NCI-H2107 treated with DMSO at 0.1 percent for 48 hours (cell line): ENCODE data around the gene TMC6.
"Not testable (repeated sequence)": the region's sequence is repeated elsewhere in the genome, so short reads cannot be mapped to it uniquely, and the experiment has no call there.

Source experiments
- DNase-seq: peaks from one replicate; lab custom pipeline; 2025; ENCODE audit not compliant: unreplicated experiment; lab: John Stamatoyannopoulos, UW

Gene TMC6, protein sequence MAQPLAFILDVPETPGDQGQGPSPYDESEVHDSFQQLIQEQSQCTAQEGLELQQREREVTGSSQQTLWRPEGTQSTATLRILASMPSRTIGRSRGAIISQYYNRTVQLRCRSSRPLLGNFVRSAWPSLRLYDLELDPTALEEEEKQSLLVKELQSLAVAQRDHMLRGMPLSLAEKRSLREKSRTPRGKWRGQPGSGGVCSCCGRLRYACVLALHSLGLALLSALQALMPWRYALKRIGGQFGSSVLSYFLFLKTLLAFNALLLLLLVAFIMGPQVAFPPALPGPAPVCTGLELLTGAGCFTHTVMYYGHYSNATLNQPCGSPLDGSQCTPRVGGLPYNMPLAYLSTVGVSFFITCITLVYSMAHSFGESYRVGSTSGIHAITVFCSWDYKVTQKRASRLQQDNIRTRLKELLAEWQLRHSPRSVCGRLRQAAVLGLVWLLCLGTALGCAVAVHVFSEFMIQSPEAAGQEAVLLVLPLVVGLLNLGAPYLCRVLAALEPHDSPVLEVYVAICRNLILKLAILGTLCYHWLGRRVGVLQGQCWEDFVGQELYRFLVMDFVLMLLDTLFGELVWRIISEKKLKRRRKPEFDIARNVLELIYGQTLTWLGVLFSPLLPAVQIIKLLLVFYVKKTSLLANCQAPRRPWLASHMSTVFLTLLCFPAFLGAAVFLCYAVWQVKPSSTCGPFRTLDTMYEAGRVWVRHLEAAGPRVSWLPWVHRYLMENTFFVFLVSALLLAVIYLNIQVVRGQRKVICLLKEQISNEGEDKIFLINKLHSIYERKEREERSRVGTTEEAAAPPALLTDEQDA

DNA sequence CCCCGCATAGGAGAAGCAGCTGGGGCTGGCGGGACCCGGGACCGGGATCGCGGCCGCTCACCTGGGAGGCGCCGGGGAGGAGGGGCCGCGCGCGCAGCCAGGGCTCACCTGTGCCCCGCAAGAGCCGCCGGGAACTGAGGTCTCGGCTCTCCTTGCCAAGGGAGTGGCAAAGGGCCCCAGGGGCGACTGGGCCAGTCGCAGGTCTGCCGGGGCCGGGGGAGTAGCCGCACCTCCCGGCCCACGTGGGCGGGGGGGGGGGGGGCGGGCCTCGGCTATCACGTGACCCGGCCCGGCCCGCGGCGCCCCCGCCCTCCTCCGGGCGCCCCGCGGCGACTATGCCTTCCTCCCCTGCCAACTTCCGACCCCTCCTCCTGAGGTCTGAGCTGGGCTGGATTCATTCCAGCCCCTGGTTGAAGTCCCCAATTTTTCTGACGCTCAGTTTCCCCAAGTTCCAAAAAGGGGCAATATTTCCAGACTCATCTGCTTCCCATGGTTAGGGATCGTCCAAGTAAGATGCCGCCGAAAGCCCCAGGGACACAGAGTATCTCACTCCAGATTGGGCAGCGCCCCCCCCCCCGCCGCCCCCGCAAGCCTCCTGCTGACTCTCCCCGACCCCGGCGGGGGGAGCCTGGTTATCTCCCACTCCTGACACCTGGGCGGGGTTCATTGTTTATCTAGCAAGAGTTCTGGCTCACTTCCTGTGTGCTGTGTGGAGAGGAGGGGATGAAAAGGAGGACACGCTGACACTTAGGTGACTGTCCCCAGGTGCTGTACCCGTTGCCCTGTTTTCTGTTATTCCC, at the start of gene TMC6:
Gene TMC6, minus strand, starts transcription at position 205 of the 800 bp plus-strand sequence. CDS start 1,923 bp downstream, outside the sequence.
- DNase-seq: no peak

DNA sequence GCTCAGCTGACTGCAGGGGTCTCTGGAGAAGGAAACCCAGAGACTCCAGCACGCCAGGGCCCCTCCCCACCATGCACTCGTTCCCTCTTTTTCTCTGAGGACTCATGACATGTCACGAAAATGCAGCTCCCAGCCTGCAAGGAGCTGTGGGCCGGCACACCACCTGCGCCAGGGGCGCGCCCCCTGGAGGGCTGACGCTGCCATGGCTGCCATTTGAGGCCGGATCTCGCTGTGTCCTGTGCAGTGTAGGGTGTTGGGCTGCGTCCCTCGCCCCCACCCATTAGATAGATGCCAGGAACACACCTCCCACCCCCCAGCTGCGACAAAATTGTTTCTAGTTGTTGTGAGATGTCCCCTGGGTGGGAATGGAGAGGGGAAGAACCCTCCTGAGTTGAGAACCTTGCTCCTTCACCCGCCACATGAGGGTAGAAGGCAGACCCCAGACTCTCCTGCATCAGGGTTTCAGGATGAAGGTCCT, 48.0 kb upstream of the TMC6 start:
- no peak for DNase-seq

DNA sequence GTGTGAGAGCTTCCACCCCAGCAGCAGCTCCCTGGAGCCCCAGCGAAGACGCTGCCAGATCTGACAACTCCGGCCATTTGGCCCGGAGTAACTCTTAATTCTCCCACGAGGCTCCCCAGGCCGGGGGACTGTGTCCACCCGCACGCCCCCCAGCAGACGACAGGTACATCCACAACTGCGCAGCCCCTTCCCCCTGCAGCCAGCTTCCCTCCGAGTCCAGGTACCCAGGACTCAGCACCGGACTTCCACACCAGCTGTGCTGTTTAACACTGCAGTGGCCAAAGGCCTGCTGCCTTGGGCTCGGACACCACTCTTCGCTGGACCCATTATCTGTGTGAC, 47.1 kb upstream of the TMC6 start:
- DNase-seq: no peak

DNA sequence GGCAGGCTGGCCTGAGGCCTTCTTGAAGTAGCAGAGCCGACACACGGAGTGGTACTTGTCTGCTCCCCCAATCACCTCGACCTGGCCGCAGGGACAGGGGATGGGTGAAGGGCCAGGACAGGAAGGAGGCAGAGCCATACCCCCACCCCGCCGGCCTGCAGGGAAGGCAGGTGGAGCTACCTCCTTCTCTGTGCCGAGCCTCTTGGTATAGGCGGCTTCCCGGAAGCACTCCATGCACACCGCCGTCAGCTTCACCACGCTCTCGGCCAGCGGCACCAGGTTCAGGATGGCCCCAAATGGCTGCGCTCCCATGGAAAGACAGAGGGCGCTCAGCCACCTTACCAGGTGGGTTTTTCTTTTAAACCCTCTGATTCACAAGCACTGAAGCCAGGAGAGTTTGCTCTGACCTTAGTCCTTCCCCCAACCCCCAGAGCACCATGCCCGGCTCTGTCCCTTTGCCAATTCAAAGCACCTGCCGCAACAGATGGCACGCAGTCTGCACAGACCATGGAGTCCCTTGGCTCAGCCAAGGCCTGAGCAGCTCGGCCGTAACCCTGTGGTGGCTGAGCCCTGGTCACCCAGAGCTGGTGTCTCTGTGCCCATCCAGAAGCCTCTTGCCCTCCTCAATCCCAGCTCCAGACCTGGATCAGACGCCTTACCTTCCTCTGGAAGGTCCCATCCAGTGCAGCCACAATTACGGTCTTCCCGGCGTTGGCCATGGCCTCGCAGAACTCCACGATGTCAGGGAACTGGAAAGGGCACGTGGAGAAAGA, 46.5 kb upstream of the TMC6 start:
- DNase-seq: no peak

DNA sequence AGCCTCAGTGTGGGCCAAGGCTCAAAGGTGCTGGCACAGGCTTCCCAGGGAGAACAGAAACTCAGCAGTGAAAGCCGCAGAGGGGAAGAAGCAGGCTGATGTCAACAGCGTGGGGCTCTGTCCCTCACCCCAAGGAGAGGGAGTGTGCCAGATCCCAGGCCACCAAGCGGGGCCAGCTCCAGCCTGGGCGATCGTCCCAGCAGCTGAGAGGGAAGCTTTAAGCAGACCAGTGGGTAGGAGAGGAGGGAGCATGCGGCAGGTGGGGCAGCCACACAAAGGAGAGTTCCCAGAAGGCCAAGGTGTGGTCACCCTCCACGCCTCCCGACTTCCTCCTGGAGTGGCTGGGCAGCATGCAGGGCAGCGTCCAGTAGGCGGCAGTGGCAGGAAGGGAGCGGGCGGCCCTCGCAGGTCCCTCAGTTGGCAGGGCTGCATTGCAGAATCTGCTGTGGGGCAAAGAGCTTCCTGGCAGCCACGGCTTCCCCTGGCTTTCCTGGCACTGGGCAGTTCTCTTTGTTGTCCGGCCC, 45.9 kb upstream of the TMC6 start:
- no peak for DNase-seq

DNA sequence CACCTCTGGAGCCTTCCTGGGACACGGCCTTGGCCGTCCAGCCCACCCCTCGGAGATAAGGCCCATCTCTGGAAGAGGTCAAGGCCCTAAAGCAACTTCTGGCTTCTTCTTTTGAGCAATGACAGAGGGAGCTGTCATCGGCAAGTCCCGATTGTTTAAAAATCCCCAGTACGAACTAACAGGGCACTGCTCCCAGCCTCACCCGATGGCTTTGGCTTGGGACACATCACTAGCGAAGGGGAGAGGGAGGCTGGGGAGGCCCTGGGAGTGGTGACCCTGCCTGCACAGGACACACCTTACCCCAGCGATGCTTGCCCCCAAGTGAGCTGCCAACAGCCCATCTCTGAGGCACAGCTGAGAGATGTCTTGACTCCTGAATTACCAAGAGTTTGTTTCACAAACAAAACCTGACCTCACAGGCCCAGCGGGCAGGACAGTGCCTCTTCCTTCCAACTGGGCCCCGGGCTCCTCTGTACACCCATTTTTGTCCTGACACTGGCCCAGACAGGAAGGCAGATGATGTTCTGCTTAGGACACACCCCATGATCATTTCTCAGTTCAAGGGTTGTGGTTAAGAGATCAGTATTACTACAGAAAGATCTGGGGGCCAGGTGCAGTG, 44.7 kb upstream of the TMC6 start:
- no peak for DNase-seq

DNA sequence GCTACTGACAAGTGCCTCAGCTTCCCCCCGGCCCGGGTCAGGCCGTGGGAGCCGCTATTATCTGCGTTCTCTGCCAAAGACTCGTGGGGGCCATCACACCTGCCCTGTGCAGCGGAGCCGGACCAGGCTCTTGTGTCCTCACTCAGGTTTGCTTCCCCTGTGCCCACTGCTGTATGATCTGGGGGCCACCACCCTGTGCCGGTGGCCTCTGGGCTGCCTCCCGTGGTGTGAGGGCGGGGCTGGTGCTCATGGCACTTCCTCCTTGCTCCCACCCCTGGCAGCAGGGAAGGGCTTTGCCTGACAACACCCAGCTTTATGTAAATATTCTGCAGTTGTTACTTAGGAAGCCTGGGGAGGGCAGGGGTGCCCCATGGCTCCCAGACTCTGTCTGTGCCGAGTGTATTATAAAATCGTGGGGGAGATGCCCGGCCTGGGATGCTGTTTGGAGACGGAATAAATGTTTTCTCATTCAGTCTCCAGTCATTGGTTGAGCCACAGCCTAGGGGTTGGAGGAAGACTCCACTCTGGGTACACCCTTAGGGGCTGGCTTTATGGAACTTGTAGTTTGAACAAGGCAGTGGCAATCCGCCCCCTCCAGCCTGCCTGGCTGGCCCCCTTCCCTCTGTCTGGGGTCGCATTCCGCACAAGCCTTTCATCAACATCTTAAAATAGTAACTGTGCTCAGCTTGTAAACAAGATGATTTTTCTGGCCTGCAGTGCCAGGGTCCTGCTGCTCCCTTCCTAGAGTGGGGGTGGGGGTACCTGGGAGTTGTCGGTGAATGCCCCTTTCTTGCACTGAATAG, 43.9 kb upstream of the TMC6 start:
- no peak for DNase-seq

DNA sequence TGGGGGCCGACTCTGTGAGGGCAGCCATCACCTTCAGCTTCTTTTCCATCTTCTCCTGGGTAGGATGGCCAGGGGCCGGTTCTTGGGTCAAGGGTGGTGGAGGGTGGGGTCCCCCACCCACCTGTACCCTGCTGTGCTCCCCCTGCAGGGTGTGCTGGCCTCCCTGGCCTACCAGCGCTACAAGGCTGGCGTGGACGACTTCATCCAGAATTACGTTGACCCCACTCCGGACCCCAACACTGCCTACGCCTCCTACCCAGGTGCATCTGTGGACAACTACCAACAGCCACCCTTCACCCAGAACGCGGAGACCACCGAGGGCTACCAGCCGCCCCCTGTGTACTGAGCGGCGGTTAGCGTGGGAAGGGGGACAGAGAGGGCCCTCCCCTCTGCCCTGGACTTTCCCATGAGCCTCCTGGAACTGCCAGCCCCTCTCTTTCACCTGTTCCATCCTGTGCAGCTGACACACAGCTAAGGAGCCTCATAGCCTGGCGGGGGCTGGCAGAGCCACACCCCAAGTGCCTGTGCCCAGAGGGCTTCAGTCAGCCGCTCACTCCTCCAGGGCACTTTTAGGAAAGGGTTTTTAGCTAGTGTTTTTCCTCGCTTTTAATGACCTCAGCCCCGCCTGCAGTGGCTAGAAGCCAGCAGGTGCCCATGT, 43.2 kb upstream of the TMC6 start:
- not testable (repeated sequence) for DNase-seq

DNA sequence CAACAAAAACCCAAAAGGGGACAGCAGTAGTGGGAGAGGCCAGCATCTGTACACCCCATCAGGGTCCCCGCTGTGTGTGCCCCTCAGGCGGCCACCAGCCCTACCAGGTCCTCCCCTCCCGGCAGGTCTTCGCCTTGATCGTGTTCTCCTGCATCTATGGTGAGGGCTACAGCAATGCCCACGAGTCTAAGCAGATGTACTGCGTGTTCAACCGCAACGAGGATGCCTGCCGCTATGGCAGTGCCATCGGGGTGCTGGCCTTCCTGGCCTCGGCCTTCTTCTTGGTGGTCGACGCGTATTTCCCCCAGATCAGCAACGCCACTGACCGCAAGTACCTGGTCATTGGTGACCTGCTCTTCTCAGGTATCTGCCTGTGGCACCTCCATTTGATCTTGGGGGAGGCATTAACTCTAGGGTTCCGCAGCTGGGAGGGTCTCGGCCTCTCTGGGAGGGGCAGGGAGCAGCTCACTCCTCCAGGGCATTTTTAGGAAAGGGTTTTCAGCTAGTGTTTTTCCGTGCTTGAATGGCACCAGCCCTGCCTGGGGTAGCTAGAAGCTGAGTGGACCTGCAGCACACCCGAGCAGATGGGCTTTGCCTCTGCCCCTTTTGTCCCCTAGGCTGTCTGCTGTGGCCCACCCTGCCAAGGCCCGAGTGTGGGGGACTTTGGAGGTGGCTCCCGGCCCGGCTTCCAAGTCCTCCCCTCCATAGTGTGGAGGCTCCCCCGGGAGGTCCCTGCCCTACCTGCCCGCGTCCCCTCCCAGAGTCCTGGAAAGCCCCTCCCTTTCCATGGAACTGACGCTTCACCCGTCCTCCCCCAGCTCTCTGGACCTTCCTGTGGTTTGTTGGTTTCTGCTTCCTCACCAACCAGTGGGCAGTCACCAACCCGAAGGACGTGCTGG, 42.4 kb upstream of the TMC6 start:
- no peak for DNase-seq

DNA sequence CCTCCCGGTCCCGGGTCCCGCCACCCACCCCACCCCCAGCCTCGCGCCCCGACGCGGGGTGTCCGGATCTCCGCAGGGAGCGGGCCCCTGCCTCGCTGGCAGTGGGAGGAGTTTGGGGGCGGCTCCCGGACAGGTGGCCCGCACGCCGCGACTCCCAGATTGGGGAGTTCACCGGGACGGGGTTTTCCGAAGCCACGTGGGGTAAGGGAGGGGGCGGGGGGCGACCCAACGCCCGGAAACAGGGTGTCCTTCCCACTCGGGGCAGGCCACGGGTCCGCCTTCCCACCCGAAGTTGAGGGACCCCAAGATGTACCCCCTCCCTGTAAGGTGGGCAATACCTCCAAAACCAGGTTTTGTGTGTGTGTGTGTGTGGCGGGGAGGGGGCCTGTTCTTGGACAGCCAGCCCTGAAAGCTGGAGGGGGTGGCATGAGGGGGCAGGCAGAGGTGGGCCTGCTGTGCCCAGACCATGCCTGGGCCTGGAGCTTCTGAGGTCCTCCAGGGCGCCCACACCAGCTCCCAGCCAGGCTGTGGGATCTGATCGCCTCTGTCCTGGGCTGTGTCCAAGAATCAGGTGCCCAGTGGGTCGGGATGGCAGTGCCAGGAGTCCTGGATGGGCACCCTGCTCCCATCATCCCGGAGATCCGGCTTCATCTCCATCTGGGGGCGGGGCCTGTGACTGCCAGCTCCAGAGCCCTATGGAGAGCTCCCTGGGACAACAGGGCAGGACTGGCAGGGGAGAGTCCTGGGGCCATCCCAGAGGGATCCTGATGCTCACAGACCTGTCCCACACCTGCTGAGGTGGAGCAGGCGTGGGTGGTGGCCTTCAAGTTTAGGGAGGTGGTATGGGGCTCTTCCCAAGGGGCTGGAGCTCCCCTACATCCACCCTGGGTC, 40.6 kb upstream of the TMC6 start:
- no peak for DNase-seq

DNA sequence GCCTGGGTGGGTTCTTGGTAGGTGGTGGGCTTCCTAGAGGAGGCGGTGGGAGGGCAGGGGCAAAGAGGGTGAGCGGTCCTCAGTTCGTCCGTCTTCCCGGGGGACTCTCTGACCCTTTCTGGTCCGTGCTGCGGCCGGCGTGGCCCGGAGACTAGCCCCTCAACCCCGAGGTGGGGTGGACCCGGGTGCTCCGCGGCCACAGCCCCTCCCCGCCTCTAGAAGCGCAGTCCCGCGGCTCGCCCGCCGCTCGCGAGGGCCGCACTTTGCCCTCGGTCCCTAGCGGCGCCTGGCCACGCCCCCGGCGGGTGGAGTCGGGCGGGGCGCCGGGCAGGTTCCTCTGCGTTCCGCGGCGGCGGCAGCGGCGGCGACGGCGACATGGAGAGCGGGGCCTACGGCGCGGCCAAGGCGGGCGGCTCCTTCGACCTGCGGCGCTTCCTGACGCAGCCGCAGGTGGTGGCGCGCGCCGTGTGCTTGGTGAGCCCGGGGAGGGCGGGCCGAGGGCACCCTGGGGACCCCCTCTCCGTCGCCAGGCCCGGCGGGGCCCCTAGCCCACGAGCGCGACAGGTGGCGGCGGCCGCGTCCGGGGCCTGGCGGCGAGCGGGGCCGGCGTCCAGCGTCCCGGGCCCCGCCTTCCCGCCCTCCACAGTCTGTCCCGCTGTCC, 39.8 kb upstream of the TMC6 start, which contains the start of gene SYNGR2:
Gene SYNGR2, plus strand, starts transcription at position 340 of the 661 bp plus-strand sequence. Its CDS starts 36 bp downstream, at position 376.
- peak; percentile 57 for DNase-seq

DNA sequence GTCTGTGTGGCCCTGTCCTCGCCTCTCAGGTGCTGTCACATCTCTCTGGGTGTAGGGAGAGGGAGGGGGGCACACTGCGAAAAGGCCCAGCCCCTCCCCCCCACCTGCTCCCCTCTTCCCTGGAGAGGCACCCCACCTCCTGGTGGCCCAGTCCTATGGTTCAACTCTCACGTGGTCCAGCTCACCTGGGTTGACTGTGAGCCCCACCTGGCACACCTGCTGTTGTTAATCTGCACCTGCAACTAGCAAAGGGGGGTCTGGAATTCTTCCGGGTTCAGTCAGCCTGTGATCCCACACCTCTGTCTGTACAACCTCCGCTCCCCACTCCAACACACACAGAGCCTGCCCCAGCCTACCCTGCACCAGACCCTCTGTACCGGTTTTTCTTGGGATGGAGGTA, 37.9 kb upstream of the TMC6 start:
- DNase-seq: peak; percentile 63

DNA sequence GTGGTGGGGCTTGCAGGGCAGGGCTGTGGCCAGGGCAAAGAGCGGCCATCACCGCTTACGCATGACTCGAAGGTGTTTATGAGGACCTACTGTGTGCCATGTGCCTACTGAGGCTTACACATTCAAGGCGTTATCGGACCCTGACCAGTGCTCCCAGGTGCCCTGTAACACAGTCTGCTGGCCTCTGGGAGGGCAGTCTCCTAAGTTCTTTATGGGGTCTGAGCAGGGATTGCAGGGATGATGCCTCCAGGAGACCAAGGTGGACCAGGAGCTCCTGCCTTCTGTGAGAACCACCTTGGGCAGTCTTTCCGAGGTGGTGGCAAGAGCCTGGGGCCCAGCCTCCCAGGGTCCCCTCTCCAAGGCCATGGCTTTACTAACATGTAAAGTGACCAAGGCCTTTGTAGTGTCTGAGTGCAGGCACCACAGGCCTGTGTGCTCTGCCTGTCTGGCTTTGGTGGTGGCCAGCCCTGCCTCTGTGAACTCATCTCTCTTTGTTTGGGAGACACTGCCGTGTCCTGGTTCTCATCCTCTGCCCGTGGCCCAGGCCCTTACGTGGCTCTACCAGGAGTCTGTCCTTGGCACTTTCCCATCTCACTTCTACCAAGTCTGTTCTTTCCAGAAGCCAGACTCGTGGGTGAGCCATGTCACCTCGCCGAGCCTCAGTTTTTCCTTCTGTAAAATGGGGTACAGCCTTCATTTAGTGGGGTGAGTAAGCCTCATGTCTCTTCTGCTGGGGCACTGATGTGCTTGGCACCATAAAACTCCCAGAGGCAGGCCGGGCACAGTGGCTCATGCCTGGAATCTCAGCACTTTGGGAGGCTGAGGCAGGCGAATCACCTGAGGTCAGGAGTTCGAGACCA, 36.4 kb upstream of the TMC6 start:
- DNase-seq: no peak

DNA sequence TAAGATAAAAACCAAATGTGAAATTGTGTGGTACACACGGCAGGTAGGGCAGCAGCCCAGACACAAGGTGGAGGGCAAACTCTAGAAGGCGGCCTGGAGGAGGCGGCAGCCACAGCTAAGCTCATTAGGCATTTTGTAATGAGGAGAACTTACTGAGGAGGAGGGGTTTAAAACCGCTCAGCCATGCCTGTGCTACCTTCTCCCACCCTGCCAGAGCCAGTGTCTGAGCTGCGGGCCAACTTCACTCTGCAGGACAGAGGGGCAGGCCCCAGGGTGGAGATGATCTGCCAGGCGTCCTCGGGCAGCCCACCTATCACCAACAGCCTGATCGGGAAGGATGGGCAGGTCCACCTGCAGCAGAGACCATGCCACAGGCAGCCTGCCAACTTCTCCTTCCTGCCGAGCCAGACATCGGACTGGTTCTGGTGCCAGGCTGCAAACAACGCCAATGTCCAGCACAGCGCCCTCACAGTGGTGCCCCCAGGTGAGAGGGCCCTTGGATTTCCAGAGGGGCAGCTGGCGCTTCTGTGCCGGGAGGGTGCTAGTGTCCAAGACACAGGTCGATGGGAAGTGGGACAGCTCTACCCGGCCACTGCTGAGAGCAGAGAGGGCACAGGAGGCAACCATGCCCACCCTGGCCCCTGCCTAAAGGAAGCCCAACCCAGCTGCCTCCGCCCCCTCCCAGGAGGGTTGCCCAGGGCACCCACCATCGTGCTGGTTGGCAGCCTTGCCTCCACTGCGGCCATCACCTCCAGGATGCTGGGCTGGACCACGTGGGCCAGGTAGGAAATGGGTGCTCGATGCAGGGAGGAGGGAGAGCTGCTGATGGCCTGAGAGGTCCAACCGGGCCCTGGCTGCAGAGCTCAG, 35.6 kb upstream of the TMC6 start:
- no peak for DNase-seq
